Kidney epithelial cell (primary cell): ENCODE results near the gene NDUFA3. TPM values are rescaled to one million over a fixed set of nuclear protein-coding genes. Genes with fewer than 3 reads are reported as not detected.
A peak's percentile ranks its signal among the peaks of the same experiment; 100 is the strongest.
"Not testable (repeated sequence)": the region's sequence is repeated elsewhere in the genome, so short reads cannot be mapped to it uniquely, and the experiment has no call there.

ENCODE experiments used
- DNase-seq: peaks from one replicate; pipeline ENCODE4 v3.0.0-alpha.2; 2010; ENCODE audit warnings: low read depth
- H3K27me3 ChIP-seq: 2 replicates; pipeline ENCODE4 v1.6.0; 2011; ENCODE audit warnings: low read length; ENCODE audit not compliant: control insufficient read depth, insufficient read depth
- H3K36me3 ChIP-seq: 2 replicates; pipeline ENCODE4 v1.5.1; 2011; ENCODE audit warnings: low read length; ENCODE audit not compliant: control insufficient read depth, insufficient read depth
- H3K4me3 ChIP-seq: 2 replicates; pipeline ENCODE4 v1.5.1; 2011; ENCODE audit warnings: low read depth, mild to moderate bottlenecking, control low read depth, low read length
- CTCF ChIP-seq: IDR thresholded peaks from 2 replicates; pipeline ENCODE4 v1.5.1; 2011; ENCODE audit warnings: mild to moderate bottlenecking, moderate library complexity, low read length, control low read depth, inconsistent platforms; ENCODE audit not compliant: insufficient read depth, poor library complexity, severe bottlenecking
- total RNA-seq: library from RNA; depleted of rRNA; stranded (reverse); fragments of >200 nt; gene quantifications from 2 replicates; pipeline ENCODE4 v1.2.3, GENCODE V29; 2015

Gene NDUFA3
- total RNA-seq, 1 donor from 2014 or later = 39.4 TPM

GRCh38 chr19:54096617-54097106 lies 6.0 kb upstream of the NDUFA3 start:
- no peaks in the 10 kb centered on the region for H3K36me3 ChIP-seq
- H3K4me3 ChIP-seq = peak overlapping the region; percentile 11
- no peak for DNase-seq
- peaks cover 7% of the 10 kb centered on the region for H3K27me3 ChIP-seq
- TF ChIP-seq CTCF = peak; percentile 31

GRCh38 chr19:54099190-54099902 lies 3.3 kb upstream of the NDUFA3 start:
- Histone ChIP-seq H3K36me3 (no peaks in the 10 kb centered on the region), H3K4me3 (no peak overlapping the region), H3K27me3 (peaks cover 7% of the 10 kb centered on the region)
- no peak for DNase-seq
- TF ChIP-seq CTCF = no peak

DNA sequence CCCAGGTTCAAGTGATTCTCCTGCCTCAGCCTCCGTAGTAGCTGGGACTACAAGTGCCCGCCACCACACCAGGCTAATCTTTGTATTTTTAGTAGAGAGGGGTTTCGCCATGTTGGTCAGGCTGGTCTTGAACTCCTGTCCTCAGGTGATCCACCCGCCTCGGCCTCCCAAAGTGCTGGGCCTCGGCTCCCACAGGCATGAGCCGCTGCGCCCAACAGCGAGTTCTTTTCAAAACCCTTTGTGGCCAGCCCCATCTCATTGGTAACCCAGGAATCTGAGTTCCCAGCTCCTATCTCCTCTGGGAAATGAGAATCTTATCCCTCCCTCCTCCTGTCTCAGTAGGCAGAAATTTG lies 2.8 kb upstream of the NDUFA3 start:
- DNase-seq, H3K27me3 ChIP-seq, H3K4me3 ChIP-seq, H3K36me3 ChIP-seq: not testable (repeated sequence)

DNA sequence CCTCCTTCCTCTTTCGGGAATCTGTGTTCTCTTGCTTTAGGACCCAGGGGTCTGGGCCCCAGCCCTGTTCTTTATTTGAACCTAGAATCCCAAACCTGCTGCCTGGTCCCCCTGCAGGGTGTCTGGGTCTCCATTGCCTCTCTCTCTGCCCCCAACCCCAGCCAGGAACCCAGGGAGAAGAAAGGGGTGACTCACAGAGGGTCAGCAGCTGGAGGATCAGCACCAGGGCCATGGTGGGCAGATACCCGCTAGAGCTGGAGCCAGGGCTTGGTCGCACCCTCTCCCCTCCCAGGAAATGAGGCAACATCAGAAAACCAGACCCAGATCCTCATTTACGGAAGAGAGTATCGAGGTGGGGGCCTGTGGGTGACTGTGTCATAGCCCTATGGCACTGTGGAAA lies 2.1 kb upstream of the NDUFA3 start, which contains the start of gene OSCAR:
Gene OSCAR, minus strand, starts transcription at position 243 of the 400 bp plus-strand sequence. Its CDS starts 11 bp downstream, at position 232.
- no peak for DNase-seq
- H3K4me3 ChIP-seq = no peak within 1 kb of the TSS
- peaks cover under 1% of the 10 kb centered on the region for H3K36me3 ChIP-seq
- peaks cover 6% of the 10 kb centered on the region for H3K27me3 ChIP-seq
- no peak for TF ChIP-seq CTCF

- no peak for TF ChIP-seq CTCF
- peaks cover 2% of the 10 kb centered on the region for H3K36me3 ChIP-seq
- no peak for DNase-seq
- H3K4me3 ChIP-seq = no peak overlapping the region
- H3K27me3 ChIP-seq = no peaks in the 10 kb centered on the region
Observed at GRCh38 chr19:54104998-54105715, 2.5 kb downstream of the NDUFA3 start.

GRCh38 chr19:54105796-54106195 lies 3.1 kb downstream of the NDUFA3 start:
- no peak for DNase-seq
- Histone ChIP-seq H3K27me3 (no peaks in the 10 kb centered on the region), H3K4me3 (no peak overlapping the region), H3K36me3 (peaks cover 2% of the 10 kb centered on the region)
- TF ChIP-seq CTCF = no peak
